IMR-90 (cell line): Measurements from ENCODE around the gene DMAC1. TPM values are rescaled to one million over a fixed set of nuclear protein-coding genes. Genes with fewer than 3 reads are reported as not detected.

ENCODE experiments used
- ATAC-seq: fragments of 200-7000 bp; cut with Tn5 transposase; 2 replicates; pipeline ENCODE4 v1.9.1; 2020; ENCODE audit warnings: low read depth, mild to moderate bottlenecking, moderate library complexity
- BruUV-seq: library from RNA; stranded (reverse); fragments of 400-500 nt; replicated peaks from 2 replicates; lab custom pipeline; 2021; lab: Mats Ljungman, UMichigan
- CTCF ChIA-PET: fragments of 300-600 bp; formaldehyde crosslinking; extraction: SDS; loops from one replicate; lab custom pipeline; 2021; ENCODE audit warnings: antibody characterized with exemption; lab: Yijun Ruan, JAX
- POLR2A ChIA-PET: fragments of 300-600 bp; sonication (Branson Sonifier 250); formaldehyde crosslinking; loops from one replicate; lab custom pipeline; 2022; ENCODE audit warnings: antibody characterized with exemption; ENCODE audit not compliant: unreplicated experiment; lab: Charles Lee
- DNase-seq: peaks from one replicate; pipeline ENCODE4 v3.0.0; 2013
- H2AFZ ChIP-seq: replicated peaks from 2 replicates; pipeline ENCODE3; 2013; ENCODE audit warnings: low read length, mild to moderate bottlenecking; ENCODE audit not compliant: poor library complexity
- H2AK5ac ChIP-seq: 2 replicates; pipeline ENCODE4 v1.6.1; 2013; ENCODE audit warnings: low read depth, low read length, inconsistent platforms
- H2AK9ac ChIP-seq: replicated peaks from 2 replicates; pipeline ENCODE3; 2013; ENCODE audit warnings: mild to moderate bottlenecking, low read depth, low read length, moderate library complexity; ENCODE audit not compliant: poor library complexity
- H2BK120ac ChIP-seq: 2 replicates; pipeline ENCODE4 v1.6.1; 2013; ENCODE audit warnings: low read depth, low read length, inconsistent platforms
- H2BK15ac ChIP-seq: 3 replicates; pipeline ENCODE4 v1.6.1; 2013; ENCODE audit warnings: low read depth, low read length, inconsistent platforms
- H2BK20ac ChIP-seq: 2 replicates; pipeline ENCODE4 v1.6.1; 2013; ENCODE audit warnings: low read depth, mild to moderate bottlenecking, inconsistent platforms, low read length, moderate library complexity
- H2BK5ac ChIP-seq: 2 replicates; pipeline ENCODE4 v1.6.1; 2013; ENCODE audit warnings: mild to moderate bottlenecking, low read depth, low read length, inconsistent platforms; ENCODE audit not compliant: poor library complexity, severe bottlenecking
- H3K14ac ChIP-seq: replicated peaks from 2 replicates; pipeline ENCODE4 v1.6.1; 2013; ENCODE audit warnings: low read depth, low read length, inconsistent platforms
- H3K18ac ChIP-seq: 2 replicates; pipeline ENCODE4 v1.6.1; 2013; ENCODE audit warnings: low read depth, low read length, control low read depth
- H3K23ac ChIP-seq: 2 replicates; pipeline ENCODE4 v1.6.1; 2013; ENCODE audit warnings: low read depth, low read length, inconsistent platforms
- H3K27ac ChIP-seq: 2 replicates; pipeline ENCODE4 v1.5.1; 2013; ENCODE audit warnings: mild to moderate bottlenecking, control low read depth, low read length; ENCODE audit not compliant: insufficient read depth
- H3K27me3 ChIP-seq: 2 replicates; pipeline ENCODE4 v1.6.1; 2013; ENCODE audit warnings: low read length; ENCODE audit not compliant: control insufficient read depth, insufficient read depth
- H3K36me3 ChIP-seq: 2 replicates; pipeline ENCODE4 v1.6.1; 2013; ENCODE audit warnings: low read length, mixed read lengths; ENCODE audit not compliant: control insufficient read depth, insufficient read depth
- H3K4ac ChIP-seq: 2 replicates; pipeline ENCODE4 v1.6.1; 2013; ENCODE audit warnings: low read depth, low read length, inconsistent platforms
- H3K4me1 ChIP-seq: 2 replicates; pipeline ENCODE4 v1.6.1; 2013; ENCODE audit warnings: low read length, mixed read lengths; ENCODE audit not compliant: control insufficient read depth, insufficient read depth
- H3K4me2 ChIP-seq: 2 replicates; pipeline ENCODE4 v1.6.1; 2013; ENCODE audit warnings: low read depth, mild to moderate bottlenecking, control low read depth, low read length, moderate library complexity
- H3K4me3 ChIP-seq: 2 replicates; pipeline ENCODE4 v1.5.1; 2013; ENCODE audit warnings: low read depth, mild to moderate bottlenecking, control low read depth, low read length, moderate library complexity; ENCODE audit not compliant: insufficient read depth
- H3K56ac ChIP-seq: 2 replicates; pipeline ENCODE4 v1.6.1; 2013; ENCODE audit warnings: low read length, inconsistent platforms; ENCODE audit not compliant: insufficient read depth; ENCODE audit errors: extremely low read depth
- H3K79me1 ChIP-seq, 2 experiments: 2 replicates each; pipeline ENCODE4 v1.6.1; 2013; ENCODE audit warnings: low read length in 2 of 2, inconsistent platforms in 1 of 2, low read depth in 1 of 2
- H3K9ac ChIP-seq: 2 replicates; pipeline ENCODE4 v1.6.1; 2013; ENCODE audit warnings: low read depth, low read length, control low read depth
- H3K9me1 ChIP-seq: 2 replicates; pipeline ENCODE4 v1.6.1; 2013; ENCODE audit warnings: low read length, inconsistent platforms; ENCODE audit not compliant: insufficient read depth
- H3K9me3 ChIP-seq: 2 replicates; pipeline ENCODE4 v1.6.1; 2013; ENCODE audit warnings: low read length; ENCODE audit not compliant: control insufficient read depth, insufficient read depth
- H4K20me1 ChIP-seq: 2 replicates; pipeline ENCODE4 v1.6.1; 2013; ENCODE audit warnings: low read length, inconsistent platforms; ENCODE audit not compliant: insufficient read depth
- H4K5ac ChIP-seq: 2 replicates; pipeline ENCODE4 v1.6.1; 2013; ENCODE audit warnings: mild to moderate bottlenecking, low read depth, low read length, control low read depth
- H4K8ac ChIP-seq, 2 experiments: 2 replicates each; pipeline ENCODE4 v1.6.1; 2013; ENCODE audit warnings: low read depth in 2 of 2, low read length in 2 of 2, control low read depth in 1 of 2, inconsistent platforms in 1 of 2
- H4K91ac ChIP-seq: 2 replicates; pipeline ENCODE4 v1.6.1; 2013; ENCODE audit warnings: low read depth, low read length, inconsistent platforms; ENCODE audit not compliant: insufficient read depth
- CHD1 ChIP-seq: IDR thresholded peaks from 2 replicates; pipeline ENCODE4 v1.6.1; 2012; ENCODE audit warnings: low read depth, low read length, improper control_type of control experiment
- FOS ChIP-seq: fragments of 150-350 bp; IDR thresholded peaks from 2 replicates; pipeline ENCODE4 v1.6.1; 2016; ENCODE audit warnings: low read depth, low read length
- RAD21 ChIP-seq: IDR thresholded peaks from 2 replicates; pipeline ENCODE4 v1.6.1; 2012; ENCODE audit warnings: low read length, improper control_type of control experiment
- RCOR1 ChIP-seq: IDR thresholded peaks from 2 replicates; pipeline ENCODE4 v1.6.1; 2012; ENCODE audit warnings: mild to moderate bottlenecking, low read length, improper control_type of control experiment; ENCODE audit not compliant: insufficient replicate concordance
- USF2 ChIP-seq: fragments of 150-350 bp; IDR thresholded peaks from 2 replicates; pipeline ENCODE4 v1.6.1; 2017; ENCODE audit warnings: mild to moderate bottlenecking, antibody characterized with exemption, low read length, low read depth
- dilution Hi-C: fragments of 300-500 bp; cut with HindIII; formaldehyde crosslinking; loops from one replicate; pipeline ENCODE4 v1.14.3; 2018; ENCODE audit warnings: low sequenced_read_pairs; ENCODE audit not compliant: unreplicated experiment
- in situ Hi-C: fragments of 300-500 bp; cut with MboI; formaldehyde crosslinking; loops from 3 replicates; pipeline ENCODE4 v1.14.3; 2019; ENCODE audit warnings: low sequenced_read_pairs, inconsistent platforms, mixed read lengths
- intact Hi-C: fragments of 100-400 bp; cut with micrococcal nuclease; formaldehyde crosslinking; loops from 2 replicates; pipeline ENCODE4 v1.10.0; 2022
- polyA plus RNA-seq, 3 experiments: library from polyadenylated mRNA; depleted of rRNA; stranded (reverse); fragments of >200 nt; gene quantifications; 2 replicates each; pipeline ENCODE4 v1.2.3, GENCODE V29; 2012; ENCODE audit warnings: low replicate concordance in 1 of 3
- total RNA-seq: library from RNA; depleted of rRNA; stranded (reverse); fragments of >200 nt; gene quantifications from 2 replicates; pipeline ENCODE4 v1.2.3, GENCODE V29; 2012

DMAC1 gene
- total and polyA plus RNA-seq, 2 of the 4 experiments (the other 2 are of a cell fraction): 8.1 to 14.5 TPM

- dilution Hi-C loops: no loop called here
- Histone ChIP-seq H2BK15ac (no peak overlapping the region), H3K27ac (no peak overlapping the region), H3K4me1 (peaks cover 4% of the 10 kb centered on the region; the same call in 1 of the 2 replicates), H3K4me2 (no peak overlapping the region), H4K20me1 (no peaks in the 10 kb centered on the region), H3K36me3 (peaks cover 2% of the 10 kb centered on the region; the same call in 1 of the 2 replicates), H3K4ac (no peak overlapping the region), H2AFZ (no peak overlapping the region), H4K8ac (no peak overlapping the region), H3K4me3 (no peak overlapping the region), H3K18ac (no peak overlapping the region), H2AK5ac (no peak overlapping the region), H3K23ac (no peak overlapping the region), H3K56ac (no peak overlapping the region), H2BK5ac (no peak overlapping the region), H4K5ac (no peak overlapping the region), H3K9me1 (no peaks in the 10 kb centered on the region), H3K14ac (no peak overlapping the region), H2AK9ac (no peak overlapping the region), H3K9me3 (no peaks in the 10 kb centered on the region), H2BK20ac (no peak overlapping the region), H3K27me3 (no peaks in the 10 kb centered on the region), H3K79me1 (peaks cover 6 to 7% of the 10 kb centered on the region in 2 experiments; a peak in 3 of 4 replicates), H2BK120ac (no peak overlapping the region), H3K9ac (no peak overlapping the region), H4K91ac (no peak overlapping the region)
- ATAC-seq: no peak
- CTCF ChIA-PET: no interaction called here
- no TSS peak for BruUV-seq
- peak; percentile 29 for DNase-seq
- intact Hi-C loops: loop anchor here (10.0 kb wide), 1 partner anchor 398 kb away; no protein-coding TSS in a partner anchor
- TF ChIP-seq FOS (no peak), CHD1 (no peak), RAD21 (no peak), USF2 (no peak), RCOR1 (no peak)
- POLR2A ChIA-PET: no interaction called here
- in situ Hi-C loops: no loop called here
Observed at GRCh38 chr9:7802666-7803065, 3.1 kb upstream of the DMAC1 start.
